NCI-H1105 (cell line): Measurements from ENCODE around the gene ACAP2.

Experiments used
- DNase-seq: peaks from one replicate; lab custom pipeline; 2025; lab: John Stamatoyannopoulos, UW

Gene ACAP2

GRCh38 chr3:195258449-195259153 is 184.2 kb downstream of the ACAP2 start:
- DNase-seq, result no peak

DNA sequence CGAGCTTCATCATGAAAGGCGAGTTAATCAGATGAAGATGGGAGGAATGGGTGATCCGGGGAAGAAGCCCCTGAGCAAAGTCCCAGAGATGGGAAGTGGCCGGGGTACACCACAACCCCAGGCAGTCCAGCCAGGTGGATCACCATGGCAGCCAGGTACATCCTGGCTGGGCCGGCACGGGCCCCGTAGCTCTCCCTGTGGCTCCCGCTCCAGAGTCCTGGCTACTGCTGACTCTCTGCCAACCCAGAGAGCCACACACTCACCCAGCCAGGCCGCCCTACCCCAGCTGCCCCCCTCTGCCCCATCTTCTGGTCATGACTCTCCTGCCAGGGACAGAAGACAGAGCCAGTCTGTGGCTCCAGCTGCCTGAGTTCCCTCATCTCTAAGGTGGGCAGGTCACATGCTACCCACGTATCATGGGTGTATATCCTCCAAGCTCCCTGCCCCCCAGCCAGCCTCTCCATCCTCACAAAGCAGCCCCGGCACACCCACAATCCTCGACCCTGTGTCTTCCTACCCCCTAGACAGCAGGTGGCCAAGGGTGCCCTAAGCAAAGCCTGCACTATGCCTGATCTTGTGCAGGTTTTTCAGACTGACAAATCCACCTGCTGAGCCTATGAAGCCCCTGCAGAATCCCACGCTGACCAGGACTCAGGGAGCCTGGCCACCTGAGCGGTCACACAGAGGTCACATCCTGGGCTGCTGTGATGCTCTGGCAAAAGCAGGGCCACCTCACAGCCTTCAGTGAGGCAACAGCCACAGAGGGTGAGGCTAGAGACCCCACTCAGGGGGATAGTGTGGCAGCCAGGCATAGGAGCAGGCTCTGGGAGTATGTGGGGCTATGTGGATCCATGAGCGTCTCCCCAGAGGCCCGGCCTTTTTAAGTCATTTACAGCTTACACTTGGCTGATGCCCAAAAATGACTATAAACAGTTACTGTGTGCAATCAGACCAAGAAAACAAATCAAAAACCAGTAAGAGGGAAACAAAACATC is 185.1 kb downstream of the ACAP2 start:
- no peak for DNase-seq

GRCh38 chr3:195256639-195257453 is 186.0 kb downstream of the ACAP2 start:
- no peak for DNase-seq

DNA sequence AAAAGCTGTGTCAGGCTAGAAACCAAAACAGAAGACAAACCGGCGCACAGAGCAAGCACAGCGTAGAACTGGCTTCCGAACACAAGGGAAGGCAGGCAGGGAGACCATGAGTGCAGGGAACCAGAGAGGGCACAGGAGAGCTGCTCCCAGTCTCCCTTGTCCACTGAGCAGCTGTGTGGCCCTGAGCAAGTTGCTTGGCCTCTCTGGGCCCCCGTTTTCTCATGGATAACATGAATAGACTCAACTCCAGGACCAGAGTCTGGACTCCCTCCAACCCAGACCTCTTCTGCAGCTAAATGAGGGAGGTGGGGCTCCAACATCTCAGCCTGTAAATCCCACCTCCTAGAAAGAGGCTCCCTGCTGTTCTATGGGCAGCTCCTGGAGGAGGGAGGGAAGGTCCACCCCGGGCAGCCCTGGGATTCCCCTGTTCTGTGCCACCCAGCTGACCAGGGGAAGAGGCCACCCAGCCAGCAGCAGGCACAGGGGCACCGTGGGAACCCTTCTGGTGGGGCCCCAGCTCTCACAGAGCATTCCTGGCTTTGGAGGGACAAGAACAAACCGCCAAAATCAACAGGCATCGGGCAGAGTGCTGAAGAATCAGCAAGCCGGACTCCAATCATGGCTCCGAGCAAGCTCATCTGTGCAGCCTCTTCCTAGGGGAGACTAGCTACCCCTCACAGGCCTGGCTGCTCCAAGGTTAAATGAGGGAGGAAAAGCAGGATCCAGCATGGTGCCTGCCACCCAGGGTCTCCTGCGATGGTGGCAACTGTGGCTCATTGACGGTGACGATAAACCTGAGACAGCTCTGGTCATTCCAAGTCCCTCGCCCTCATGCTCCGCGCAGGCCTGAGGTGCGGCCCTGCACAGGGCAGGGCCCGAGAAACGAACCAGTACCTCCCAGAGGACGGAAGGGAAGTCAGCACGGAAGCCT is 187.0 kb downstream of the ACAP2 start:
- no peak for DNase-seq

- no peak for DNase-seq
These were observed 187.7 kb downstream of the ACAP2 start for GRCh38 chr3:195255176-195255500.

- no peak for DNase-seq
These were observed 188.2 kb downstream of the ACAP2 start for GRCh38 chr3:195254454-195255175.

GRCh38 chr3:195253923-195254432 is 188.8 kb downstream of the ACAP2 start:
- DNase-seq, result no peak

DNA sequence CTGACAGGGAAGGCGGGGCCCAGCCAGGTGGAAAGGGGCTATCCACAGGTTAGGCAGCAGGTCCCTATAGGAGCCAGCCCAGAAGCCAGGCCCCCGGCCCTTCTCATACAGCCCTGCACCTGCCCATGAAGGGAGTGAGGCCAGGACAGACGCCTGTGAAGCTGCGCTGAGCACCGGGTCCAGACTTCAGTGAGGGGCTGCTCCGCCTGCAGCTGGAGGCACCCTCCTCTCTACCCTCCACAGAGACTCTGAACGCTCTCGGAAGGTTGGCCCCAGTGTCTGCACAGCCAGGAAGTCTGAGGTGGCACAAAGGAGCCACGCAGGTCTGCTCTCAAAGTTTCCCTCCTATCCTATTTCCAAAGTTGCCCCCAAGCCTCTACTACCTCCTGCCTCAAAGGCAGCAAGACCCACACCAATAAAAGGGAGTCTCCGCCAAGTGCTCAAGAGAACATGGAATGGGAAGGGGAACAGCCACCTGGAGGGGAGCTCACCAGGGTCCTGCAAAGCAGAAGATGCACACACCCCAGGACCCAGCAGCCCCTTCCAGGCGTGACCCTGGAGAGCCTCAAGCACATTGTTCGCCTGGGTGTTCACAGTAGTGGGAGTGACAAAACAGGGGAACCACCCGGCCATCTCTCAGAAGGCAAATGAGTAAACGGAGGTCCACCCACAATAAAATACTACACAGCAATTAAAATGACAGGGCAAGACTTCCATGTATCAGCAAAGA is 191.3 kb downstream of the ACAP2 start:
- DNase-seq, result no peak

GRCh38 chr3:195250473-195251251 is 192.2 kb downstream of the ACAP2 start:
- DNase-seq, result peak; percentile 21

DNA sequence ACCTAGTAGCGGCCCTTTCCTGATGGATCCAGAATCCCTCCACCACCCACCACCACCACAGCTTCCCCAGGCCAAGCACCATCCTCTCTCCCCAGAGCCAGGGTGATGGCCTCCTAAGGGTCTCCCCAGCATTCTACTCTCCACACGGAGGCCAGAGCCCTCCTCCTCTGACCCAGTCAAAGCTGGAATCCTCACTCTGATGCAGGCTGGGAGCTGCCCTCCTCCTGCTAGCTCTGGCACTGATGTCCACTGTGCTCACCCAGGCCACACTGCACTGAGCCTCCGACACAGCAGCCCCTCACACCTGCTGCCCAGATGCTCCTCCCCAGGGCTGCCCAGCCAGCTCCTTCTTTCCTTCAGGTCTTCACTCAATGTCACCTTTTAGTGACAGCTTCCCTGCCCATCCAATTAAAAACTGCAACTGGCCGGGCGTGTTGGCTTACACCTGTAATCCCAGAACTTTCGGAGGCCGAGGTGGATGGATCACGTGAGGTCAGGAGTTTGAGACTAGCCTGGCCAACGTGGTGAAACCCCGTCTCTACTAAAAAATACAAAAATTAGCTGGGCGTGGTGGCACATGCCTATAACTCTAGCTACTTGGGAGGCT is 192.9 kb downstream of the ACAP2 start:
- DNase-seq, result no peak

DNA sequence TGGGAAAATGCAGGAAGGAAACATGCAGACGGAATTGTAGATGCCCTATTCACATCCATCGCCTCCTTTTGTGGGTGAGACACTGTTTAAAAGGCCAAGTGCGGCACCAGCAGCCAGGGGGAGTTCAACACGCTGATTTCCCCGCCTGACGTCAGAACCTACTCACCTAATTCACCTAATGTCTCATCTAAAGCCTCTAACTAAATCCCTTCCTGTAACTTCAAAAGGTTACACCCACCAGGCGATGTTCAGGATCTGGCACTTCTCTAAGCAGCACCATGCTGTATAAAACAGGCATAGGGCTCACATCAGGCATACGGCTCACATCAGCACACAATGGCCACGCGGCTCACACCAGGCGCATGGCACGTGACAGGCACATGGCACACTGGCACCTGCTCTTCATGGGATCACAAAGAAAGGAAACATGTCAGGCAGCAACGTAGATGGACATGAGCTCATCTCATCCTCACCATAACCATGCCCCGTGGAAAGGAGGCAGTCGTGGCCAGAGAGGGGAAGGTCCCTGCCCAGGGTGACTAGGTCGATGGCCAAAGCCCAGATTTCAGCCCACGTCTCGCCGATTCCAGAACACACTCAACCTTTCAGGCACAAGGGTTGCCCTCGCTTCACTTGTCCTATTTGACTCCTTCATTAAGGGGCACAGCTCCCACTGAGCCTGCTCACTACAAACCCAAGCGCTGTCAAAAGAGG is 193.6 kb downstream of the ACAP2 start:
- no peak for DNase-seq

- no peak for DNase-seq
These were observed 194.5 kb downstream of the ACAP2 start for GRCh38 chr3:195248281-195248680.

GRCh38 chr3:195247863-195248189 is 195.0 kb downstream of the ACAP2 start:
- DNase-seq, result no peak

DNA sequence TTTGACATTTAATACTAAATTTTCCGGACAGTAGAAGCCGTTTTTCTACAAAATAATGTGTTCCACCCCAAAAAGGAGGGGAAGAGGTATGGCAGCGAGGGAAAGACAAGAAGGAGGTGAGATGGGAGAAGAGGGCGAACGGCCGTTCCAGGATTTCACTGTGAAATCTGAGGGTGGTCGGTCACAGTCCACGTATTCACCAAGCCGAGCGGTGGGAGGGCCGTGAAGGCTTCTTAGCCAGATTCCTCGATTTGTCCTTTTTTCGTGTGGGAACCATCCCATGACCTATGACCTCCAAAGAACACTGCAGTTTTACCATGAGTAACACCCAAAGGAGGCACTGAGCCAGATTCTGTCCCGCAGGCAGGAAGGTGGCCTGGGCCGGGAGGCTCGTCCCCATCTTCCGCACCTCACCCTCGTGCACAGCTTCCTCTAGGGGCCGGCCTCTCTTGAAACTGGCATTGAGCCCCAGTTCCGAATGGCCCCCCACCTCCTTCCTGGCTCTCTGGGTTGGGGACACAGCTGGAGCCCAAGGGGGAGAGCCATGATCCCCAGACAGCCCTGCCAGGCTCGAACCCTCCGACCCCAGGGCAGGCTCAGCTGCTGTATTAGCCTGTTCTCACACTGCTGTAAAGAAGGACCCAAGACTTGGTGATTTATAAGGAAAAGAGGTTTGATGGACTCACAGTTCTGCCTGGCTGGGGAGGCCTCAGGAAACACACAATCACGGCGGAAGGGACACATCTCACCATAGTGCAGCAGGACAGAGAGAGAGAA is 195.5 kb downstream of the ACAP2 start:
- no peak for DNase-seq

- DNase-seq, result no peak
These were observed 196.2 kb downstream of the ACAP2 start for GRCh38 chr3:195246581-195246995.

DNA sequence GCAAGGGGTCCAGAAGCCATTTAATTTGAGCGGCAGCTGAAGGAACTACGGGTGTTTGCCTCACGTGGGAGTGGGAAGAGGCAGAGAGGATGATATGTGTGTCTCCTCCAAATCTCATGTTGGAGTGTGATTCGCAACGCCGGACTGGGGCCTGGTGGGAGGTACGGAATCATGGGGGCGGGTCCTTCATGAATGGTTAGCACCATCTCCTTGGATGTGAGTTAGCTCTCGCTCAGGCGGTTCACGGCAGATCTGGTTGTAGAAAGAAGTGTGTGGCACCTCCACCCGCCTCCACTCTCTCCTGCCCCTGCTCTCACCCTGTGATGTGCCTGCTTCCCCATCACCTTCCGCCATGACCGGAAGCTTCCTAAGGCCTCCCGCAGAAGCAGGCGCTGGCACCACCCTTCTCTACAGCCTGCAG is 197.3 kb downstream of the ACAP2 start:
- DNase-seq, result no peak
